Activated naive CD4-positive, alpha-beta T cell treated with anti-CD3 and anti-CD28 coated beads for 36 hours (primary cell): ENCODE results near the gene DCTN2. TPM values are rescaled to one million over a fixed set of nuclear protein-coding genes. Genes with fewer than 3 reads are reported as not detected.
A peak's percentile ranks its signal among the peaks of the same experiment; 100 is the strongest.

Experiments used
- CTCF ChIA-PET: fragments of 350-600 bp; sonication (Branson Sonifier 250); formaldehyde crosslinking; loops from one replicate; lab custom pipeline; 2021; ENCODE audit warnings: antibody characterized with exemption; lab: Charles Lee
- DNase-seq: peaks from one replicate; pipeline ENCODE4 v3.0.0-alpha.2; 2020
- H3K27ac Mint-ChIP-seq: one replicate; pipeline ENCODE4 v1.8.0; 2021; ENCODE audit warnings: mild to moderate bottlenecking, mixed read lengths
- H3K27me3 Mint-ChIP-seq: one replicate; pipeline ENCODE4 v1.8.0; 2021; ENCODE audit warnings: low read depth, mixed read lengths
- H3K36me3 Mint-ChIP-seq: one replicate; pipeline ENCODE4 v1.8.0; 2021; ENCODE audit warnings: low read depth, mixed read lengths
- H3K4me1 Mint-ChIP-seq: one replicate; pipeline ENCODE4 v1.8.0; 2021; ENCODE audit warnings: low read depth, mixed read lengths
- H3K4me3 Mint-ChIP-seq: one replicate; pipeline ENCODE4 v1.8.0; 2021; ENCODE audit warnings: mild to moderate bottlenecking, moderate library complexity, mixed read lengths
- H3K9me3 Mint-ChIP-seq: one replicate; pipeline ENCODE4 v1.8.0; 2021; ENCODE audit warnings: mixed read lengths
- intact Hi-C: fragments of 100-400 bp; cut with micrococcal nuclease; formaldehyde crosslinking; loops from one replicate; pipeline ENCODE4 v1.15.1; 2023
- total RNA-seq, 2 experiments: library from RNA; stranded (reverse); gene quantifications; one replicate each; pipeline ENCODE4 v1.2.3, GENCODE V29; 2021

The DCTN2 gene
- total RNA-seq, 2 experiments from 2014 or later = 65.1 to 71.7 TPM

DNA sequence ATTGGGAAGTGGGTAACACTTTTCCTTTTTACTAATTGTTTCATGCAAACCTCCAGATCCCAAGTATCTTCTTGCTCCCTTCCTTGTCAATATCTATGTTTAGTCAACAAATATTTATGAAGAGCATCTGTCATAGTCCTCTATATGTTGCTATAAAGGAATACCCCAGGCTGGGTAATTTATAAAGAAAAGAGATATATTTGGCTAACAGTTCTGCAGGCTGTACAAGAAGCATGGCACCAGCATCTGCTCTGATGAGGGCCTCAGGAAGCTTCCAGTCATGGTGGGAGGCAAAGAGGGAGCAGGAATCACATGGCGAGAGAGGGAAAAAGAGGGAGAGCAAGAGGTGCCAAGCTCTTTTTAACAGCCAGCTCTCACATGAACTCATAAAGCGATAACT lies 7.5 kb upstream of the DCTN2 start:
- Mint-ChIP-seq H3K27ac (no peak overlapping the region), H3K9me3 (no peaks in the 10 kb centered on the region), H3K4me1 (peaks cover 7% of the 10 kb centered on the region), H3K4me3 (no peak overlapping the region), H3K36me3 (no peaks in the 10 kb centered on the region), H3K27me3 (no peaks in the 10 kb centered on the region)
- intact Hi-C loops = no loop called here
- no peak for DNase-seq
- CTCF ChIA-PET = no interaction called here

DNA sequence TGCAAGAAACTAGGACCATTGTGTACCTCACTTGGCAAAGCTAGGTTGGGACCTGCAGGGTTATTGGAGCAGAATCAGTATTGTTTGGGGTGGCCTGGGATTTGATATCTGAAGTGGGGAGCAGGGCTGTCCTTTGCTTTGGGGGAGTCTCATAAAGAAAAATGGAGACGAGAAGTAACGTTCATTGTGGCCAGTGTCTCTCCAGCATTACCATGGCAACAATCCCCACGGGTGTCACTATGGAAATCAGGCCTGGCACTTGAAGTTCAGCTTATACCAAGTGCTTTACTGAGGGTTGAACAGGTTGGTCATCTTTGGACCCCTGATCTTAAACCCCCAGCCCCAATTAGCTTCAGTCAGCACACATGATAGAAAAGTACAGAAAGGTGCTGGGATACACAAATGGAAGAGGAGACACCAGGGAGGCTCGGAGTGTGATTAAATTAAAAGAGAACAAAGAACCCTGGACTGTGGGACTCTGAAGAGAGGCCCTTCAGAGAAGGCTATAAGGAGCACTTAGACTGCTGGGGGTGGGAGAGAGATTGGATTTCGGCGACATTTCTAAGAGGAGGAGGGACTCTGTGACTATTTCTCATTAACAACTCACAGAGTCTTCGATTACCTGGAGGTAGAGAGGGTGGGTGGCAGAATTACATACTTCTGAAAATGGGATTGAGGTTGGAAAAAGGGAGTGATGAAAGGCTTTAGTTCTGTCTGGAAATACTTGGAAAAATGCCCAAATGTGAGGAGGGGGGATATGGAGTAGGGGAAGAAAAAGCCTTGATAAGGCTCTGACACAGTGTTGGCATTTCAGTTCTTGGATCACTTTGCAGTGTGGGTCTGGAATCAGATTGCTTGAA lies 6.6 kb upstream of the DCTN2 start:
- Mint-ChIP-seq H3K27ac (no peak overlapping the region), H3K4me3 (no peak overlapping the region), H3K4me1 (peaks cover 13% of the 10 kb centered on the region), H3K27me3 (no peaks in the 10 kb centered on the region), H3K9me3 (no peaks in the 10 kb centered on the region), H3K36me3 (no peaks in the 10 kb centered on the region)
- DNase-seq = no peak
- intact Hi-C loops = no loop called here
- CTCF ChIA-PET = interaction anchor here (0.9 kb wide), 1 partner anchor 117 kb away, joined by 4 read pairs; no protein-coding TSS in a partner anchor

DNA sequence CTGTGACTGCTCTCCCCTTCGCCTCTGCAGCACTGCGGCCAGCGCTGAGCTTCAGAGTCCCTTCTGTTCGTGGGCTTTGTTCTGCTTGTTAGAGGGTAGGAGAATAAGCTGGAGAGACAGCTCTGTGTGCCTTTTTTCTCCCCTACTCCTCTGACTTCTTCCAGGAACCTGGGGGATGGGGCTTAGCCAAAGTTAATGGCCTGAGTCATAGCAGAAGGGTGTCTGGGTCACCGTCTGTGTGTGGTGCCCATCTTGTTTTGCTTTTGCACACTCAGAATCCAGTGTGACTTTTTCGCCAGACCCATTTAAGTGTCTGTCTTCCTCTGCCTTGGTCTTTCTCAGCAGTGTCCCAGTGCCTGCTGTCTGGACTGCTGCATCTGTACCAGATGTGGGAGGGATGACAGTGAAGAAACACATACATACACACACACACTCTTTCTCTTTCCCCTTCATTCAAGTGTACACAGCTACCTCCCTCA lies 5.9 kb upstream of the DCTN2 start:
- H3K36me3 Mint-ChIP-seq = no peaks in the 10 kb centered on the region
- intact Hi-C loops = no loop called here
- DNase-seq = no peak
- H3K4me3 Mint-ChIP-seq = no peak overlapping the region
- H3K9me3 Mint-ChIP-seq = no peaks in the 10 kb centered on the region
- H3K27ac Mint-ChIP-seq = no peak overlapping the region
- CTCF ChIA-PET = interaction anchor here (0.6 to 0.9 kb wide), 2 partner anchors 56 to 118 kb away, joined by 3 to 4 read pairs; no protein-coding TSS in a partner anchor
- no peaks in the 10 kb centered on the region for H3K27me3 Mint-ChIP-seq
- H3K4me1 Mint-ChIP-seq = peaks cover 14% of the 10 kb centered on the region

DNA sequence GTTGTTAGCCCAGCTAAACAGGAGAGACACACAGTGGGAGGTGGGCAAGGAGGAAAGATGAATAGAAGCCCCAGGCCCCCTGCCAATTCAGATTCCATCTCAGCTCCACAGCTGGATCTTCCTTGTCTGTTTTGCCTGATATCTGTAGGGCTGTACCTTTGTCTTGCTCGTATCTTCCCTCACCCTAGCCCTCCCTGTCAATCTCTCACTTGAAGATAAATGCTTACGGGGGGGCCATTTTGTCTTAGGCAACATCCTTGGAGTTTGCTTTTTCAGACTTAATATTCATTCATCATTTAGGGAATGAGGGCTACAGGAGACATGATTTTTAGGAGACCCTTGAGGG lies 5.3 kb upstream of the DCTN2 start:
- H3K27me3 Mint-ChIP-seq = no peaks in the 10 kb centered on the region
- H3K4me1 Mint-ChIP-seq = peaks cover 19% of the 10 kb centered on the region
- H3K4me3 Mint-ChIP-seq = no peak overlapping the region
- no peak for DNase-seq
- H3K27ac Mint-ChIP-seq = no peak overlapping the region
- CTCF ChIA-PET = interaction anchor here (0.6 kb wide), 1 partner anchor 55 kb away, joined by 3 read pairs; no protein-coding TSS in a partner anchor
- intact Hi-C loops = no loop called here
- H3K9me3 Mint-ChIP-seq = no peaks in the 10 kb centered on the region
- H3K36me3 Mint-ChIP-seq = no peaks in the 10 kb centered on the region

GRCh38 chr12:57551637-57552305 lies 4.8 kb upstream of the DCTN2 start:
- Mint-ChIP-seq H3K27ac (no peak overlapping the region), H3K9me3 (no peaks in the 10 kb centered on the region), H3K4me3 (no peak overlapping the region), H3K4me1 (peaks cover 23% of the 10 kb centered on the region), H3K36me3 (no peaks in the 10 kb centered on the region), H3K27me3 (no peaks in the 10 kb centered on the region)
- intact Hi-C loops = no loop called here
- DNase-seq = no peak
- CTCF ChIA-PET = no interaction called here

DNA sequence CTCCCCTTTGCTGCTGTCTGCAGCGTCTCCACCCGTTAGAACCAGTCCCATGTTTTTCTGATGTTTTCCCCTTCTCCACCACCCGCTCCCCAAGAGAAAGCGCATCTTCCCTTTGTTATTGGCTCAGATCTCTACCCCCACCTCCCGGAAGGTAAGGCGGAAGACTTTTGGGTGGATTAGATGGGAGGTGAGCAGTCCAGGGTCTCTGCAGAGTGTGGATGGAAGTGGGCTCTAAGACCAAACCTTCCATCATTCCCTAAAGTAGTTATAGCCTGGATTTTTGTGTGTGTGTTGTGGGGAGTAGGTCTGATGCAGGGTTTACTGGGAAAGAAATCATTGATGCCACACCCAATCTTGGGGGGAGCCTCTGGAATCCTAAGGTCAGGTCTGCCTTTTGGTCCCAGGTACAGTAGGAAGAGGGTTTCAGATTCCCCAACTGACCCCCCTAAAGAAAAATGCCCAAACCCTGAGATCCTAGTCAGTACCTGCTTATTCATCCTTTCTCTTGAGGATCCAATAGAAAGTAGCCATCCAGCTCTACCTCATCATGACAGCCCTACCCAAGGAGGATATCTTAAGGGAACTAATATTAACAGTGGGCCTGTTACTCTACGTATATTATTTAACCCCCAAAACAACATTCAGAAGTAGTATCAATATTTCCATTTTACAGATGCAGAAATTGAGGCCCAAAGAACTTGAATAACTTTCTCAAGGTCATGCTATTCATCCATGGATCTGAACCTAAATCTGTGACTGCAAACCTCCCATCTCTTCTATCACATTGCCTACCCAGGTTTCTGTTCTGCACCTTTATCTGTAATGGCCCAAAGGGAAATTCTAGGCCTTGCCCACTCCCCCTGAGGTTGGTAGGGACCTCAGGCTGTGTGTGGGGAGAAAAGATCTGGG lies 3.9 kb upstream of the DCTN2 start:
- CTCF ChIA-PET = no interaction called here
- intact Hi-C loops = no loop called here
- H3K27ac Mint-ChIP-seq = no peak overlapping the region

DNA sequence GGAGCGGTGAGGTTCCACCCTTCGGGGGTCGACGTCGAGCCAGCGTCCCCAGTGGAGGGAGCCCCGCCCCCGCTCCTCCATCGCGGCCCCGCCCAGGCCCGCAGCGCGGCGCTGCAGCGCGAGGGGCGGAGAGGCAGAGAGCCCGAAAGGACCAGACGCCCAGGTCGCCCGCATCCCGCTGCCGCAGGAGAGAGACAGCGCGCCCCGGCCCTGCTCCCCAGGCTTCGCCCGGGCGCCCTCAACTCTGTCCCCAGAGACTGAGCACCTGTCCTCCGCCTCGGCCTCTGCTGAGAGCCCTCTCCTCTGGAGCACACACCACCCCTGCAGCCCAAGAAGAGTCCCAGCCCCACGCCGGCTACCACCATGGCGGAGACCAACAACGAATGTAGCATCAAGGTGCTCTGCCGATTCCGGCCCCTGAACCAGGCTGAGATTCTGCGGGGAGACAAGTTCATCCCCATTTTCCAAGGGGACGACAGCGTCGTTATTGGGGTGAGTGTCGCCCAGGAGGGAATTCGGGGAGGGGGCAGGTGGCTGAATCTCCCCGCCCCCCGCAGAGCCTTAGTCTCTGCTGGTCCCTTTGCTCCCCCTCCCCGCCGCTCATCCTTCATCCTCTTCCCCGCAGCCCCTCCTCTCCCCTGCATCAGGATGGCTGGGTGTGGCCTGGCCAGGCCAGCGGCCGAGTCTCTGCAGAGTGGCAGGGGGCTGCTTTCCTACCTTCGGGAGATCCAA lies 3.1 kb upstream of the DCTN2 start, which contains the start of gene KIF5A:
TSS of gene KIF5A (plus strand) at position 136 of the 732 bp plus-strand sequence. CDS start at position 364, 228 bp downstream.
- no peaks in the 10 kb centered on the region for H3K27me3 Mint-ChIP-seq
- H3K4me1 Mint-ChIP-seq = peaks cover 36% of the 10 kb centered on the region
- H3K9me3 Mint-ChIP-seq = no peaks in the 10 kb centered on the region
- DNase-seq = peak; percentile 63
- intact Hi-C loops = loop anchor here (10.0 kb wide), 1 partner anchor 345 kb away; no protein-coding TSS in a partner anchor
- no peak within 1 kb of the TSS for H3K27ac Mint-ChIP-seq
- no peaks in the 10 kb centered on the region for H3K36me3 Mint-ChIP-seq
- H3K4me3 Mint-ChIP-seq = peak within 1 kb of the TSS; percentile 72
- CTCF ChIA-PET = no interaction called here

More for the DNA sequence above, 3.9 kb upstream of the DCTN2 start:
- peaks cover 28% of the 10 kb centered on the region for H3K4me1 Mint-ChIP-seq
- no peaks in the 10 kb centered on the region for H3K9me3 Mint-ChIP-seq
- H3K27me3 Mint-ChIP-seq = no peaks in the 10 kb centered on the region
- no peaks in the 10 kb centered on the region for H3K36me3 Mint-ChIP-seq
- no peak for DNase-seq
- H3K4me3 Mint-ChIP-seq = peak overlapping the region; percentile 72

DNA sequence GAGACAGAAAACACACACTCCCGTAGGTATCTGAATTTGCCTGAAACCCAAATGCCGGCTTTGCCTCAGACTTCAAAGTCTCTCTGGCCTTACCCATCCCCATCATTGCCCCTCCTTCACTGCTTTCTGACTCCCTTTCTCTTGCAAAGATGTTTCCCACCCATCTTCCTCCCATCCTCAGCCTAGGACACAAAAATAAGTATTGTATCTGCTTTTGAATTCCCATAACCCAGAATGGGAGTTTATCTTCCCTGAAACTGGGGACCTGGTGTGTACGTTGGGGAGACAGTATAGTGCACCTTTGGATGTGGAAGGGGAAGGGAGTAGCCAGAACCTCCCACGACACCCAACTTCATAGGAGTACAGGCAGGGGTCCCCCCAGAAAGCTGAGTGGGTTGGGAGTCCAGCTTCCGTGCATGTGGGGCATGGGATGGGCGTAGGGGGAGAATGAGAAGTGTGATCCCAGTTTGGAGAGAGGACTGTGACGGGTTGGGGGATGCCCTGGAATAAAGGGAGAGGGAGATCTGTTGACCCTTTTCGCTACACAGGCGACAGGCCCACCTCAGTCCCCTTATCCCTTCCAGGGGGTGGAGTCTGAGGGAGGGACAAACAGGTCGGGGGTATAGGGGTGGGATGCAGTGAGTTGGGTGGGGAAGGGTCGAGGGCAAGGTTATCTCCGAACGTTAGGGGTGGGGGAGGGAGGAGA lies 2.4 kb upstream of the DCTN2 start:
- no peaks in the 10 kb centered on the region for H3K9me3 Mint-ChIP-seq
- no peaks in the 10 kb centered on the region for H3K27me3 Mint-ChIP-seq
- no peaks in the 10 kb centered on the region for H3K36me3 Mint-ChIP-seq
- intact Hi-C loops = loop anchor here (10.0 kb wide), 1 partner anchor 345 kb away; no protein-coding TSS in a partner anchor
- H3K27ac Mint-ChIP-seq = no peak overlapping the region
- peak overlapping the region; percentile 72 for H3K4me3 Mint-ChIP-seq
- peaks cover 40% of the 10 kb centered on the region for H3K4me1 Mint-ChIP-seq
- CTCF ChIA-PET = no interaction called here
- no peak for DNase-seq

DNA sequence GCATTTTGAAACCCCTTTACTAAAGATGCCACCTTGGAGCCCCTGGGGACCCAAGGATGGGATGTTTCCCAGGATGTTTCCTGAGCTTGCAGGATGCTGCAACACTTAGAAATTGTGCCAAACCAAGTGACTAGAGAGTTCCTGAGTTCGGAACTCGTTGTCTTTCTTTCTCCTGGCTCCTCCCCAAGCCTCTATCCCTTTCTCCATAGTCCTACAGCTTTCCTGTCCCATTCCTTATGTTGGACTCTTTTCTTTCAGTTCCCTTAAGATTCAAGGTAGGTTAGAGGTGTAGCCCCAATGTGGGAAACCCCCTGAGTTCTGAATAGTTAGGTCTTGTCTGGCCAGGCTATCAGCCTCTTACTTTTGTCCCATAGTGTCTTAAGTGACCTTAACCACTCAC lies 1.5 kb upstream of the DCTN2 start:
- intact Hi-C loops = loop anchor here (10.0 kb wide), 1 partner anchor 346 kb away; no protein-coding TSS in a partner anchor
- no peaks in the 10 kb centered on the region for H3K36me3 Mint-ChIP-seq
- H3K4me3 Mint-ChIP-seq = no peak overlapping the region
- no peak for DNase-seq
- H3K4me1 Mint-ChIP-seq = peaks cover 47% of the 10 kb centered on the region
- H3K27me3 Mint-ChIP-seq = no peaks in the 10 kb centered on the region
- no peaks in the 10 kb centered on the region for H3K9me3 Mint-ChIP-seq
- CTCF ChIA-PET = no interaction called here
- H3K27ac Mint-ChIP-seq = no peak overlapping the region

DNA sequence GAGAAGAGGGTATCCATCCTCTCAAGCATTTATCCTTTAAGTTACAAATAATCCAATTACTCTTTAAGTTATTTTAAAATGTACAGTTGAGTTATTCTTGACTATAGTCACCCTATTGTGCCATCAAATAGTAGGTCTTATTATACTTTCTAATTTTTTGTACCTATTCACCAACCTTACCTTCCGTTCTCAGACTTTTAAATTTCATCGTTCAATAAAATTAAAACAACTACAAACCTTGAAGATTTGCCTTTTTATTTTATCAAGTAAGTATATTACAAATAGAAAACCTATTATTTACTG lies 972 bp upstream of the DCTN2 start:
- Mint-ChIP-seq H3K4me1 (peaks cover 47% of the 10 kb centered on the region), H3K27me3 (no peaks in the 10 kb centered on the region), H3K27ac (no peak overlapping the region), H3K36me3 (peaks cover 2% of the 10 kb centered on the region), H3K9me3 (no peaks in the 10 kb centered on the region), H3K4me3 (no peak overlapping the region)
- CTCF ChIA-PET = no interaction called here
- DNase-seq = no peak
- intact Hi-C loops = loop anchor here (10.0 kb wide), 1 partner anchor 347 kb away; no protein-coding TSS in a partner anchor
